ENCODE data around the gene RTN4R. TPM values are rescaled to one million over a fixed set of nuclear protein-coding genes. Genes with fewer than 3 reads are reported as not detected.

RTN4R gene
- total RNA-seq, 1 donor from 2014 or later: 9.8 TPM

- H3K4me1 ChIP-seq: peaks cover 20% of the 10 kb centered on the region
- DNase-seq (no peak), ATAC-seq (no peak)
- H3K27me3 ChIP-seq: no peaks in the 10 kb centered on the region
- no peak overlapping the region for H3K27ac ChIP-seq
- no peaks in the 10 kb centered on the region for H3K36me3 ChIP-seq
- intact Hi-C loops (cut with DNase I): no loop called here
- TF ChIP-seq CTCF (IDR thresholded peaks at IDR 0.05): no peak
- no peaks in the 10 kb centered on the region for H3K9me3 ChIP-seq
- no peak overlapping the region for H3K4me3 ChIP-seq
Observed at GRCh38 chr22:20199906-20200305, 68.2 kb downstream of the RTN4R start.

GRCh38 chr22:20199413-20199842, 68.7 kb downstream of the RTN4R start:
- TF ChIP-seq CTCF (IDR thresholded peaks at IDR 0.05): no peak
- no peak for ATAC-seq

GRCh38 chr22:20198557-20199319, 69.4 kb downstream of the RTN4R start:
- Histone ChIP-seq H3K27ac (no peak overlapping the region), H3K4me1 (peaks cover 8% of the 10 kb centered on the region), H3K27me3 (no peaks in the 10 kb centered on the region), H3K4me3 (no peak overlapping the region), H3K36me3 (no peaks in the 10 kb centered on the region), H3K9me3 (no peaks in the 10 kb centered on the region)
- intact Hi-C loops (cut with DNase I): no loop called here
- TF ChIP-seq CTCF (IDR thresholded peaks at IDR 0.05): no peak
- no peak for DNase-seq
- no peak for ATAC-seq

More at GRCh38 chr22:20199413-20199842, 68.7 kb downstream of the RTN4R start:
- Histone ChIP-seq H3K36me3 (no peaks in the 10 kb centered on the region), H3K4me1 (peaks cover 15% of the 10 kb centered on the region), H3K4me3 (no peak overlapping the region), H3K9me3 (no peaks in the 10 kb centered on the region), H3K27me3 (no peaks in the 10 kb centered on the region), H3K27ac (no peak overlapping the region)
- no peak for DNase-seq
- intact Hi-C loops (cut with DNase I): no loop called here

GRCh38 chr22:20197407-20198030, 70.6 kb downstream of the RTN4R start:
- TF ChIP-seq CTCF (IDR thresholded peaks at IDR 0.05): no peak
- DNase-seq (no peak), ATAC-seq (no peak)
- Histone ChIP-seq H3K27ac (no peak overlapping the region), H3K4me1 (no peaks in the 10 kb centered on the region), H3K36me3 (no peaks in the 10 kb centered on the region), H3K27me3 (no peaks in the 10 kb centered on the region), H3K9me3 (no peaks in the 10 kb centered on the region), H3K4me3 (no peak overlapping the region)
- intact Hi-C loops (cut with DNase I): no loop called here

GRCh38 chr22:20196094-20196842, 71.8 kb downstream of the RTN4R start:
- Histone ChIP-seq H3K27ac (no peak overlapping the region), H3K9me3 (no peaks in the 10 kb centered on the region), H3K4me3 (no peak overlapping the region), H3K4me1 (no peaks in the 10 kb centered on the region), H3K36me3 (no peaks in the 10 kb centered on the region), H3K27me3 (no peaks in the 10 kb centered on the region)
- no peak for TF ChIP-seq CTCF (IDR thresholded peaks at IDR 0.05)
- ATAC-seq (no peak), DNase-seq (no peak)
- intact Hi-C loops (cut with DNase I): no loop called here

Data from upper lobe of right lung (tissue), 1 donor.